Osteocyte (in vitro differentiated cells): ENCODE measurements around the gene BRD8. TPM values are rescaled to one million over a fixed set of nuclear protein-coding genes. Genes with fewer than 3 reads are reported as not detected.

Experiments
- DNase-seq: peaks from one replicate; pipeline ENCODE4 v3.0.0; 2021; ENCODE audit warnings: mixed read lengths; ENCODE audit not compliant: unreplicated experiment; ENCODE audit errors: extremely low spot score
- H3K27ac Mint-ChIP-seq: one replicate; pipeline ENCODE4 v1.8.0; 2021; ENCODE audit warnings: mild to moderate bottlenecking, mixed read lengths; ENCODE audit not compliant: unreplicated experiment
- H3K27me3 Mint-ChIP-seq: one replicate; pipeline ENCODE4 v1.8.0; 2021; ENCODE audit warnings: mixed read lengths; ENCODE audit not compliant: unreplicated experiment
- H3K36me3 Mint-ChIP-seq: one replicate; pipeline ENCODE4 v1.8.0; 2021; ENCODE audit warnings: mixed read lengths; ENCODE audit not compliant: unreplicated experiment
- H3K4me1 Mint-ChIP-seq: one replicate; pipeline ENCODE4 v1.8.0; 2021; ENCODE audit warnings: mixed read lengths; ENCODE audit not compliant: unreplicated experiment
- H3K4me3 Mint-ChIP-seq: one replicate; pipeline ENCODE4 v1.8.0; 2021; ENCODE audit warnings: mild to moderate bottlenecking, moderate library complexity, mixed read lengths; ENCODE audit not compliant: unreplicated experiment
- H3K9me3 Mint-ChIP-seq: one replicate; pipeline ENCODE4 v1.8.0; 2021; ENCODE audit warnings: mixed read lengths; ENCODE audit not compliant: unreplicated experiment
- CTCF ChIP-seq: fragments of 200-600 bp; sonication (generic); IDR thresholded peaks from 2 replicates; pipeline ENCODE4 v1.5.0; 2021; ENCODE audit warnings: antibody characterized with exemption, mild to moderate bottlenecking, moderate library complexity
- total RNA-seq: library from RNA; stranded (reverse); gene quantifications from 2 replicates; pipeline ENCODE4 v1.2.1, GENCODE V29; 2021

The BRD8 gene
- total RNA-seq, 1 donor from 2014 or later: 68.3 TPM

GRCh38 chr5:138095100-138095907, 83.1 kb downstream of the BRD8 start:
- no peak for TF ChIP-seq CTCF
- H3K9me3 Mint-ChIP-seq: no peaks in the 10 kb centered on the region
- H3K4me1 Mint-ChIP-seq: no peaks in the 10 kb centered on the region
- no peaks in the 10 kb centered on the region for H3K36me3 Mint-ChIP-seq
- no peak overlapping the region for H3K27ac Mint-ChIP-seq
- no peak for DNase-seq
- no peak overlapping the region for H3K4me3 Mint-ChIP-seq
- peaks cover 63% of the 10 kb centered on the region for H3K27me3 Mint-ChIP-seq

GRCh38 chr5:138093036-138093435, 85.4 kb downstream of the BRD8 start:
- Mint-ChIP-seq H3K9me3 (no peaks in the 10 kb centered on the region), H3K36me3 (no peaks in the 10 kb centered on the region), H3K27ac (no peak overlapping the region), H3K4me1 (no peaks in the 10 kb centered on the region), H3K4me3 (no peak overlapping the region), H3K27me3 (peaks cover 63% of the 10 kb centered on the region)
- no peak for TF ChIP-seq CTCF
- DNase-seq: no peak

- no peaks in the 10 kb centered on the region for H3K36me3 Mint-ChIP-seq
- H3K27me3 Mint-ChIP-seq: peaks cover 64% of the 10 kb centered on the region
- DNase-seq: no peak
- H3K9me3 Mint-ChIP-seq: no peaks in the 10 kb centered on the region
- no peak overlapping the region for H3K27ac Mint-ChIP-seq
- no peaks in the 10 kb centered on the region for H3K4me1 Mint-ChIP-seq
- H3K4me3 Mint-ChIP-seq: no peak overlapping the region
- no peak for TF ChIP-seq CTCF
Observed at GRCh38 chr5:138092301-138092700, 86.1 kb downstream of the BRD8 start.

DNA sequence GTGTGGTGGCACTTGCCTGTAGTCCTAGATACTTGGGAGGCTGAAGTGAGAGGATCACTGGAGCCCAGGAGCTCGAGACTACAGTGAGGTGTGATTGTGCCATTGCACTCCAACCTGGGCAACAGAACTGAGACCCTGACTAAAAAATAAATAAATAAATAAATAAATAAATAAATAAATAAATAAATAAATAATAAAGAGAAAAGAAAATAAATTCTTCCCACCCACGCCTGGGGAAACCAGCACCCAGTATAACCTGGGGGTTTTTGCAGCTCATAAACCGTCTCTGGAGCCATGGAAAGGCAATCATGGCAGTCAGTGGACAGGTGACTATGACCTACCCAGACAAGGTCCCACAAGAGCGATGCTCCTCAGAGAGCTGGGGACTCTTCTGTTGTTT, 86.7 kb downstream of the BRD8 start:
- DNase-seq: no peak
- peaks cover 59% of the 10 kb centered on the region for H3K27me3 Mint-ChIP-seq
- TF ChIP-seq CTCF: no peak
- H3K4me1 Mint-ChIP-seq: no peaks in the 10 kb centered on the region
- H3K27ac Mint-ChIP-seq: no peak overlapping the region
- H3K36me3 Mint-ChIP-seq: no peaks in the 10 kb centered on the region
- no peaks in the 10 kb centered on the region for H3K9me3 Mint-ChIP-seq
- H3K4me3 Mint-ChIP-seq: no peak overlapping the region

Other genes starting within 250 kb of the BRD8 start
- gene FAM13B, start 145.6 kb downstream of the BRD8 start, total RNA-seq: 42.7 and 44.4 TPM in 2 replicates
- not detected in 2 replicates for gene WNT8A, start 94.6 kb downstream of the BRD8 start, total RNA-seq
- 1.7 and 2.4 TPM in 2 replicates for gene NME5, start 39.2 kb downstream of the BRD8 start, total RNA-seq
- 14.7 and 16.4 TPM in 2 replicates for gene KIF20A, start 482 bp upstream of the BRD8 start, total RNA-seq
- 36.7 and 37.6 TPM in 2 replicates for gene CDC23, start 34.7 kb upstream of the BRD8 start, total RNA-seq
- gene GFRA3, start 96.0 kb upstream of the BRD8 start, total RNA-seq: 0.18 TPM in 1 of 2 replicates, not detected in the other
- 1.9 and 2.2 TPM in 2 replicates for gene CDC25C, start 153.2 kb upstream of the BRD8 start, total RNA-seq
- 45.6 and 45.7 TPM in 2 replicates for gene FAM53C, start 159.6 kb upstream of the BRD8 start, total RNA-seq
- gene KDM3B, start 174.1 kb upstream of the BRD8 start, total RNA-seq: 65.2 and 67.4 TPM in 2 replicates